Measurements from ENCODE around the gene GCG.

Gene GCG

GRCh38 chr2:162106746-162107145 lies 45.3 kb downstream of the GCG start:
- in situ Hi-C loops (cut with HindIII; ENCODE audit: low sequenced_read_pairs) = no loop called here

GRCh38 chr2:162106146-162106551 lies 45.9 kb downstream of the GCG start:
- in situ Hi-C loops (cut with HindIII; ENCODE audit: low sequenced_read_pairs) = no loop called here

- in situ Hi-C loops (cut with HindIII; ENCODE audit: low sequenced_read_pairs) = no loop called here
These were observed 48.5 kb downstream of the GCG start for GRCh38 chr2:162103443-162104009.

GRCh38 chr2:162100579-162100978 lies 51.5 kb downstream of the GCG start:
- in situ Hi-C loops (cut with HindIII; ENCODE audit: low sequenced_read_pairs) = no loop called here

- in situ Hi-C loops (cut with HindIII; ENCODE audit: low sequenced_read_pairs) = no loop called here
These were observed 52.2 kb downstream of the GCG start for GRCh38 chr2:162099836-162100235.
